Lower leg skin (tissue), 3 donors: ENCODE data around the gene STX10.
"Not testable (repeated sequence)": the region's sequence is repeated elsewhere in the genome, so short reads cannot be mapped to it uniquely, and the experiment has no call there.

Source experiments
- POLR2A ChIP-seq, 2 donors: fragments of 450-650 bp; IDR thresholded peaks; one replicate each; pipeline ENCODE4 v1.6.1; 2016 to 2017; ENCODE audit warnings: antibody characterized with exemption in 2 of 2, mild to moderate bottlenecking in 1 of 2, moderate library complexity in 1 of 2
- TF ChIP-seq, protein P1 (sequence below), 3 donors: fragments of 450-650 bp; IDR thresholded peaks; one replicate each; pipeline ENCODE4 v1.5.1; 2016; ENCODE audit warnings: antibody characterized with exemption in 3 of 3, mild to moderate bottlenecking in 3 of 3, moderate library complexity in 2 of 3

DNA sequence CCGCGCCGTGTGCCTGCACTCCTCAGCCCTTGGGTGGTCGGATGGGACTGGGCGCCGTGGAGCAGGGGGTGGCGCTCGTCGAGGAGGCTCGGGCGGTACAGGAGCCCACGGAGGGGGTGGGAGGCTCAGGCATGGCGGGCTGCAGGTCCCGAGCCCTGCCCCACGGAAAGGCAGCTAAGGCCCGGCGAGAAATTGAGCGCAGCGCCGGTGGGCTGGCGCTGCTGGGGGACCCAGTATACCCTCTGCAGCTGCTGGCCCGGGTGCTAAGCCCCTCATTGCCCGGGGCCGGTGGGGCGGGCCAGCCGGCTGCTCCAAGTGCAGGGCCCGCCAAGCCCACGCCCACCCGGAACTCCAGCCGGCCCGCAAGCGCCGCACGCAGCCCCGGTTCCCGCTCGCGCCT is 36.5 kb upstream of the STX10 start:
- not testable (repeated sequence) for TF ChIP-seq POLR2A (IDR thresholded peaks at IDR 0.05)
- TF ChIP-seq, protein P1, sequence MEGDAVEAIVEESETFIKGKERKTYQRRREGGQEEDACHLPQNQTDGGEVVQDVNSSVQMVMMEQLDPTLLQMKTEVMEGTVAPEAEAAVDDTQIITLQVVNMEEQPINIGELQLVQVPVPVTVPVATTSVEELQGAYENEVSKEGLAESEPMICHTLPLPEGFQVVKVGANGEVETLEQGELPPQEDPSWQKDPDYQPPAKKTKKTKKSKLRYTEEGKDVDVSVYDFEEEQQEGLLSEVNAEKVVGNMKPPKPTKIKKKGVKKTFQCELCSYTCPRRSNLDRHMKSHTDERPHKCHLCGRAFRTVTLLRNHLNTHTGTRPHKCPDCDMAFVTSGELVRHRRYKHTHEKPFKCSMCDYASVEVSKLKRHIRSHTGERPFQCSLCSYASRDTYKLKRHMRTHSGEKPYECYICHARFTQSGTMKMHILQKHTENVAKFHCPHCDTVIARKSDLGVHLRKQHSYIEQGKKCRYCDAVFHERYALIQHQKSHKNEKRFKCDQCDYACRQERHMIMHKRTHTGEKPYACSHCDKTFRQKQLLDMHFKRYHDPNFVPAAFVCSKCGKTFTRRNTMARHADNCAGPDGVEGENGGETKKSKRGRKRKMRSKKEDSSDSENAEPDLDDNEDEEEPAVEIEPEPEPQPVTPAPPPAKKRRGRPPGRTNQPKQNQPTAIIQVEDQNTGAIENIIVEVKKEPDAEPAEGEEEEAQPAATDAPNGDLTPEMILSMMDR (IDR thresholded peaks at IDR 0.05), result not testable (repeated sequence)
